GM23248 (cell line): ENCODE measurements around the gene KCTD16.

Experiments used
- EZH2 ChIP-seq: fragments of 200-600 bp; sonication (generic); IDR thresholded peaks from 2 replicates; pipeline ENCODE4 v1.6.1; 2018; ENCODE audit warnings: antibody characterized with exemption, mild to moderate bottlenecking; ENCODE audit not compliant: insufficient read depth, poor library complexity, severe bottlenecking
- EZH2phosphoT487 ChIP-seq: fragments of 200-600 bp; sonication (generic); IDR thresholded peaks from 2 replicates; pipeline ENCODE4 v1.6.1; 2018; ENCODE audit warnings: antibody characterized with exemption, moderate library complexity, mild to moderate bottlenecking, low read depth; ENCODE audit not compliant: insufficient read depth

- no peak for TF ChIP-seq EZH2phosphoT487
- no peak for TF ChIP-seq EZH2
These were observed 283.1 kb downstream of the KCTD16 start for GRCh38 chr5:144453753-144454152.
